AG04450 (cell line): Measurements from ENCODE around the gene GPR18. TPM values are rescaled to one million over a fixed set of nuclear protein-coding genes. Genes with fewer than 3 reads are reported as not detected.

Experiments
- CTCF ChIA-PET: fragments of 300-600, 350-600 bp; formaldehyde crosslinking; extraction: SDS; loops from one replicate; lab custom pipeline; 2022; ENCODE audit warnings: antibody characterized with exemption, inconsistent platforms; lab: Charles Lee
- POLR2A ChIA-PET: fragments of 350-600 bp; formaldehyde crosslinking; extraction: SDS; loops from one replicate; lab custom pipeline; 2021; ENCODE audit warnings: antibody characterized with exemption, inconsistent platforms; lab: Yijun Ruan, JAX
- DNase-seq: peaks from one replicate; pipeline ENCODE4 v3.0.0-alpha.2; 2011; ENCODE audit warnings: low read depth, low spot score
- H3K27ac ChIP-seq: one replicate; pipeline ENCODE4 v1.5.1; 2012; ENCODE audit warnings: low read depth, low read length, control low read depth
- H3K27me3 ChIP-seq: one replicate; pipeline ENCODE4 v1.6.0; 2012; ENCODE audit warnings: low read length; ENCODE audit not compliant: control insufficient read depth, insufficient read depth
- H3K4me3 ChIP-seq: 2 replicates; pipeline ENCODE4 v1.5.1; 2011; ENCODE audit warnings: mild to moderate bottlenecking, low read depth, low read length, control low read depth
- H3K9me3 ChIP-seq: 2 replicates; pipeline ENCODE4 v1.5.1; 2012; ENCODE audit warnings: low read length; ENCODE audit not compliant: control insufficient read depth, insufficient read depth
- CTCF ChIP-seq: IDR thresholded peaks from 2 replicates; pipeline ENCODE4 v1.5.1; 2011; ENCODE audit warnings: low read depth, low read length, control low read depth, inconsistent platforms
- polyA minus RNA-seq: library from RNA; depleted of rRNA, polyadenylated mRNA; stranded (reverse); fragments of >200 nt; gene quantifications from 2 replicates; pipeline ENCODE4 v1.2.3, GENCODE V29; 2011; rRNA and poly(A)+ RNA removed
- polyA plus RNA-seq: library from polyadenylated mRNA; depleted of rRNA; stranded (reverse); fragments of >200 nt; gene quantifications from 2 replicates; pipeline ENCODE4 v1.2.3, GENCODE V29; 2011; rRNA removed

The GPR18 gene, protein sequence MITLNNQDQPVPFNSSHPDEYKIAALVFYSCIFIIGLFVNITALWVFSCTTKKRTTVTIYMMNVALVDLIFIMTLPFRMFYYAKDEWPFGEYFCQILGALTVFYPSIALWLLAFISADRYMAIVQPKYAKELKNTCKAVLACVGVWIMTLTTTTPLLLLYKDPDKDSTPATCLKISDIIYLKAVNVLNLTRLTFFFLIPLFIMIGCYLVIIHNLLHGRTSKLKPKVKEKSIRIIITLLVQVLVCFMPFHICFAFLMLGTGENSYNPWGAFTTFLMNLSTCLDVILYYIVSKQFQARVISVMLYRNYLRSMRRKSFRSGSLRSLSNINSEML
- polyA plus RNA-seq (not detected in 2 replicates), polyA minus RNA-seq (not detected in 2 replicates)

DNA sequence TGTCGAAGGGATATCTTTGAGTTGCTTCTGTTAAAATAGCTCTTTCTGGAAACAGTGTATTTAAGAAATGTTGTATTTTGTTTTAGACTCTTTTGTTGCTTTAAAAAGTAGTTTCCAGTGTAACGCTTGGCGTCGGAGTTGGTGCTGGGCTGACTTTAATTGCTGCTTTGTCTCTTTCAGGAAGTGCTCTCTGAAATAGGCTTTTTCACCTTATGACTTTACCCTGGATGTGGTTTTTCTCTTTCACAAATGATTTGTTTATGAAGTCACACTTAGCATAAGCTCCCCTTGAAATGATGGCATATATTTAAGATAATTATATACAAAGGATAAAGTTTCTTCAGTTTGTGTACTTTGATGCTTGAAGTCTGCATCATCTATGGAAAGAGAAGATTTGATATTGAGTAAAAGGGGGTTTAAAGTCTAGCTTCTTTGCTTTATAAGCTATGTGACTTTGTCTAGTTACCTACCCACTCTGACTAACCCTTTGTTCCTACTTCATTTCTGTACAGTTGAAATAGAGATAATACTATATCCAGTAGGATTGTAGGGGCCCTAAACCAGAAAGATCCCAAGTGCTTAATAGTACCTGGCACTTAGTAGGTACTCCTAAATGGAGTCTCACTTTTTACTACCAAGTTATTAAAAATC, at the start of gene GPR18:
Gene GPR18, minus strand, starts transcription at position 170 of the 651 bp plus-strand sequence. CDS start 2,507 bp downstream, outside the sequence.
- ChIA-PET POLR2A (interaction anchor here (1.9 kb wide), 1 partner anchor 58 kb away, joined by 8 read pairs; the partner anchor contains the start of gene UBAC2), CTCF (interaction anchor here (0.9 to 5.1 kb wide), 4 partner anchors 12 to 418 kb away, joined by 3 to 26 read pairs (median 12); no protein-coding TSS in a partner anchor)
- no peak for DNase-seq
- no peak for TF ChIP-seq CTCF
- no peak within 1 kb of the TSS for H3K4me3 ChIP-seq
- no peaks in the 10 kb centered on the region for H3K9me3 ChIP-seq
- no peak within 1 kb of the TSS for H3K27ac ChIP-seq
- H3K27me3 ChIP-seq = no peaks in the 10 kb centered on the region

- ChIA-PET CTCF (interaction anchor here (0.7 to 1.8 kb wide), 5 partner anchors 39 to 129 kb away, joined by 3 to 7 read pairs (median 4); no protein-coding TSS in a partner anchor), POLR2A (interaction anchor here (1.1 kb wide), 1 partner anchor 107 kb away, joined by 3 read pairs; the partner anchor contains the start of gene UBAC2)
- H3K4me3 ChIP-seq = no peak overlapping the region
- no peaks in the 10 kb centered on the region for H3K27me3 ChIP-seq
- no peaks in the 10 kb centered on the region for H3K9me3 ChIP-seq
- no peak for TF ChIP-seq CTCF
- no peak for DNase-seq
- peak overlapping the region; percentile 65 for H3K27ac ChIP-seq
Observed at GRCh38 chr13:99307648-99308339, 49.6 kb upstream of the GPR18 start.

DNA sequence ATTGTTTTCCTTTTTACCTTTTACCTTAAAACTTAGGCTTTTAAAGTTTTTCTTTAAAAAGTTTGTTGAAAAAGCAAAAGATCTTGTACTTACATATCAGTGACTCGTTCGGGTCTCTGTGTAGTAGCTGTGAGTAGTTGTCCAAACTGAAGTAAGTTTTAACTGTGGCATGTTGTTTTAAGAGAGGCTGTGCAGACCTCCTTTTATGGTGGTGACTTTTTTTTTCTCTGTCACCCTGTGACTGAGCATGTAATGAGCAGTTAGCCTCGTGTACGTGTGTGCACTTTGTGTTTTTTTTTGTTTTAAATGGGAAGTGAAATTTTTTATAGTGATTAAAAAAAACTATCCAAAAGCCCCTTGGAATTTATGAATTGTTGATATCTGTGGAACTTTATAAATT, 49.1 kb upstream of the GPR18 start, which contains the start of gene GPR183:
Gene GPR183, minus strand, starts transcription at position 153 of the 400 bp plus-strand sequence. CDS start 11,254 bp downstream, outside the sequence.
- DNase-seq = no peak
- Histone ChIP-seq H3K4me3 (no peak within 1 kb of the TSS), H3K9me3 (no peaks in the 10 kb centered on the region), H3K27me3 (no peaks in the 10 kb centered on the region), H3K27ac (peak within 1 kb of the TSS; percentile 65)
- CTCF ChIA-PET = interaction anchor here (0.7 to 1.8 kb wide), 3 partner anchors 38 to 129 kb away, joined by 3 to 5 read pairs (median 4); no protein-coding TSS in a partner anchor
- POLR2A ChIA-PET = no interaction called here
- TF ChIP-seq CTCF = no peak

GRCh38 chr13:99305566-99305965, 47.4 kb upstream of the GPR18 start:
- Histone ChIP-seq H3K27ac (no peak overlapping the region), H3K27me3 (no peaks in the 10 kb centered on the region), H3K9me3 (no peaks in the 10 kb centered on the region), H3K4me3 (no peak overlapping the region)
- TF ChIP-seq CTCF = no peak
- no peak for DNase-seq
- CTCF ChIA-PET = interaction anchor here (1.7 kb wide), 1 partner anchor 131 kb away, joined by 5 read pairs; no protein-coding TSS in a partner anchor
- POLR2A ChIA-PET = no interaction called here
